GM12873 (cell line): ENCODE measurements around the gene GPT2.

Source experiments
- CTCF ChIP-seq: IDR thresholded peaks from 2 replicates; pipeline ENCODE4 v1.5.1; 2012; ENCODE audit warnings: low read depth, mild to moderate bottlenecking, moderate library complexity, low read length, control low read depth; ENCODE audit not compliant: insufficient read depth; ENCODE audit errors: missing control alignments

The GPT2 gene

GRCh38 chr16:46914556-46915201 lies 30.5 kb downstream of the GPT2 start:
- TF ChIP-seq CTCF: no peak

GRCh38 chr16:46915483-46916025 lies 31.4 kb downstream of the GPT2 start:
- no peak for TF ChIP-seq CTCF

- no peak for TF ChIP-seq CTCF
Observed at GRCh38 chr16:46916980-46917379, 32.8 kb downstream of the GPT2 start.

- no peak for TF ChIP-seq CTCF
Observed at GRCh38 chr16:46918400-46918799, 34.2 kb downstream of the GPT2 start.

GRCh38 chr16:46918905-46919792 lies 35.0 kb downstream of the GPT2 start:
- TF ChIP-seq CTCF: peak; percentile 58

GRCh38 chr16:46920402-46921068 lies 36.4 kb downstream of the GPT2 start:
- no peak for TF ChIP-seq CTCF

GRCh38 chr16:46922239-46922638 lies 38.1 kb downstream of the GPT2 start:
- TF ChIP-seq CTCF: no peak
